Epithelial cell of prostate (primary cell): ENCODE measurements around the gene CPED1.
"Not testable (repeated sequence)": the region's sequence is repeated elsewhere in the genome, so short reads cannot be mapped to it uniquely, and the experiment has no call there.

Experiments used
- DNase-seq: peaks from one replicate; pipeline ENCODE4 v3.0.0-alpha.2; 2011; ENCODE audit warnings: low read depth, low spot score
- H3K27ac ChIP-seq: fragments of 450-650 bp; 2 replicates; pipeline ENCODE4 v1.5.1; 2017; ENCODE audit warnings: mild to moderate bottlenecking

The CPED1 gene

DNA sequence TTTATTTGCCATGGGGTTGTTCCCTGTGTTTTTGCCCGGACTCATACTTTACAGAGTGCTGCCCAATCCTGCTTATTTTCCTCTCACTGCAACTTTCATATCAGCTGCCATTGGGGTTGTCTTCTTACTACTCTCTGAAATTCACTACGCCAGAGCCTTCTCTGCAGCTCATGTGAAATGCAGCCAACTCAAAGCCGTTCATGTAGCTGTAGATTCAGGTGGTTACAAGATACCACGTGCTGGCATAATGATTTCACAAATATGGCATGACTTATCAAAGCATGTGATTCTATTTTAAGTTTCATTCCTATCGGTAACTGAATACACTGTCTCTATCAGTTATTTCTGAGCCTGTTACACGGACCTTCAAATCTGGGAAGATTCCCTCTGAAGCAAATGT lies 210.0 kb downstream of the CPED1 start:
- no peak for DNase-seq
- H3K27ac ChIP-seq, result no peak overlapping the region

DNA sequence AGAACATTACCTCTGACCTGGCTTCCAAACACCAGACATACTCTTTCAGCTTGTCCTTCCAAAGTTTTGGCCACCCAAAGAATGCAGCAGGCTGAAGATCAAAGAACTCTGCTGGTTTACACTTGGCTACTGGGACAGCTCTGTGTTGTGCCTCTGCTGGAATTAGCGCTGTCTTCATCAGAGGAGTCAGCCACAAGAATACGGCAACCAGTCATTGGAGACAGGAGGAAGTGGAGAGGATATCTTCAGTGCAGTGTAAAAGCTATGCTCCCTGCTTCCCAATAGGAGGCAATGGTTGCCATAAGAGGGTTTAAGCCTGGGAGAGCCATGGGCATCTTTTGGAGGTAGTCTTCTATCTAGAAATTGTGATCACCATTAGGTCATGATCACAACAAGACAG lies 213.6 kb downstream of the CPED1 start:
- DNase-seq, result no peak

DNA sequence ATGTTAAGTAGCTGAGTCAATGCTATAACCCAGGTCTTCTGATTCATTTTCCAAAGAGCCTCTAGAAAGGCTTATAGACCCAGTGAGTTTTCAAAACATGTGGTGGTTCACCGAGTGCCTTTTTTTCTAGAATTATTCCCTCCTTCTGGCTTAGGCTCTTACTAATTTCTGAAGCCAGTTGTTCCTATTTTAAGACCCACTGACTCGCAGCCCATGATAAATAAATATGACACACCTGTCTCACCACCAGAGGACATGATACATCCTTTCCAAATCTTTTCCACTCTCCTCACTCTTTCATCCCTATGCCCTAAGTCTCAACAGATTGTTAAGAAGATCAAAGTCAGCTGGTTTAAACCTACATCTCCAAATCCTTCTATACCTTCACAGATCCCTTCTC lies 214.3 kb downstream of the CPED1 start:
- no peak overlapping the region for H3K27ac ChIP-seq
- DNase-seq, result no peak

More for the DNA sequence above, 213.6 kb downstream of the CPED1 start:
- no peak overlapping the region for H3K27ac ChIP-seq

DNA sequence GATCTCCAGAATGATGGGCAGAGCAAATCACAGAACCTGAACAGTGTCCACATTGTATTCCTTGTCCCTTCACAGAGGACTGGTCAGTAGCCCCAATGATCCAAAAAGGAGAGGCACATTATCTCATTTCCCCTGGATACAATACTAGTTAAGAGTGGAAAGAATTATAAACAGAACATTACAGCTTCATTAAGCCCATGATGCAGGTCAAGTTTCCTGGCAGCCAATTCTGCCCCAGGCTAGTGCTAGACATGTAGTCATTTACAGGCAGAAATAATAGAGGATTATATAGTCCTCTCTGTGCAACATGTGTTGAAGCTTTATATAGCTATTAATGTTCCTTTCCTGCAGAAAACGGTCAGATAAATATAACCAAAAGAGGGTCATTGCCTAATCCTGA lies 216.0 kb downstream of the CPED1 start:
- DNase-seq, result no peak
- H3K27ac ChIP-seq, result no peak overlapping the region

DNA sequence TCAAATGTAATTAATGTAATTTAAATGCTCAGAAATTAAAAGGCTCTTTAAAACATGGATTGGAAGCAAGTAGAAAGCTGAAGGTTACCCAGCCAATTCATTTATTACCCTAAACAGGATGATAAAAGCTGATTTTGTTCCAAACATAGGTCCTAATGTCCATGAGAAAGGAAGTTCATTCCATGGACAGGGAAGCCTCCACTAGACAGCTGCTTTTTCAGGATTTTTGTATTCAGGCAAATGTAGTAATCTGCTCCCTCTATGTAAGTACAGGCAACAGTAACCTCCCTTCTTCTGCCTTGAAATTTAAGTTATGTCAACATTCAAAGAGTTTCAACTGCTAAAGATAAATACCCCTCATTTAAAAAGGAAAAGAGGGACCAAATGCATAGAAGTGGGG lies 217.3 kb downstream of the CPED1 start:
- no peak for DNase-seq
- no peak overlapping the region for H3K27ac ChIP-seq

DNA sequence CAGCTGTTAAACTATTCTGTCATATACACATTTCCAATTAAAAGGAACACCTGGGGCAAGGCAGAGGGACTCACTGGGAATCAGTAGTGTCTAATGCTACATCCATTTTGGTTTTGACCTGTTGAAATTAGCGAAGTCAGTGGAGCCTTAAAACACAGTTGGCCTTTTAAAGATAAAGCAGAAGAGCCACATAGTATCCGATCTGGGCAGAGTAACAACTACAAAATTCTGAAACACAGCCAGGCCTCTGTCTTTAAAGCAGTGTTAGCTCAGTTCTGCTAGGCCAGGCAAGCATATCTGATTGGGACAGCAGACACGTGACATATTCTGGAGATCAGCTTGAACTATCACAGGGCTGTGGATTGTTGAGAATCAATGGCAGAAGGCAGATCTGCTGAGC lies 222.7 kb downstream of the CPED1 start:
- DNase-seq, result no peak

DNA sequence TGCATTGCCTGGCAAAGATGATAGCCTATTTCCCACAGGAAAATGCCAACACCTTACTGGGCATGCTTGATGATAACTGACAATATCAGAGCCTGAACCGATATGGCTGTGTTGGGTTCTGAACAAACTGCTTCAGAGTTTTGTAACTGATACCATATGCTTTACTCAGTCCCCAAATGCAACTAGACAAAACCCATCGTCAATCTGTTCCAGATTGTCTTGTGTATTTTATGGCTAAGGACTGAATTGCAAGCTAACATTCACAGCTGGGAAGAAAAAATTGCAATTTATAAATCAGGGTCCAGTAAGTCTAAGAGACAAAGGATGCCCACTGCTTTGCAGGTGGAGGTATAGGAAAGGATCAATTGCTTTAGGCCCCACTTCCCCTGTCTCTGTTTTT lies 223.5 kb downstream of the CPED1 start:
- DNase-seq, result no peak
- H3K27ac ChIP-seq, result no peak overlapping the region

More for the DNA sequence above, 222.7 kb downstream of the CPED1 start:
- H3K27ac ChIP-seq, result no peak overlapping the region

DNA sequence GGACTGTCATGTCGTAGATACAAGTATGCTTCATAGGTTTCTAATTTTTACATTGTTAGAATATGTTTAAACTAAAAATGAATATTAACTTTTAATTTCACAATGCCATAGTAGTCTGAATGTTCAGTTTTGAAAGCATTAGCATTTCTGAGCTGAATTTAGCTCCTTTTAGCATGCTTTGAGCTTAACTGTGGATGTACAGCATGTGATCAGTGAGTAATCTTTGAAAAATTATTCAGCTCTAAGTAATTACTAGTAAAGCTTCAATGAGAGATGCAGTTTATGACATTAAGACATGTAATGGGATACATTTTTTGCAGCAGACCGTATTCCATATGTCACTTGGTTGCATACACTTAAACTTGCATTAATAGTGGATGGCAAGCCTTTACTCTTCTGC lies 226.1 kb downstream of the CPED1 start:
- H3K27ac ChIP-seq, result no peak overlapping the region
- no peak for DNase-seq

DNA sequence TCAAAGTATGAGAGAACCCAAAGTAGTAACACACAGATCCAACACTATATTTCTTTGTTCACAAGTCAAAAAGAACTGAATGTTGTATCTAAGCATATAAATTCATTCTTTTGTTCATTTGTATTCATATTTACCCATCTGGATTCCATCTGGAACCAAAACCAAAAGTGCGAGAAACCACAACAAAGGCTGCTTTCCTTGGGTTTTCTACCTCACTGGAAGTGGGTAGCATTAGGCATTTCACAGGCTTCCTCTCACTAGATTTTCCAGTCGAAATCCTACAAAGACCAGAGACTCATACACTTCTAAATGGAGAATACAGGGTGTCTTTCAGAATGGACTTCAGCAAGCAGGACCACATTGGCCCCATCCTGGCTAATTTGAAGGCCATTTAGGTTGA lies 230.5 kb downstream of the CPED1 start:
- DNase-seq, result no peak
- no peak overlapping the region for H3K27ac ChIP-seq

DNA sequence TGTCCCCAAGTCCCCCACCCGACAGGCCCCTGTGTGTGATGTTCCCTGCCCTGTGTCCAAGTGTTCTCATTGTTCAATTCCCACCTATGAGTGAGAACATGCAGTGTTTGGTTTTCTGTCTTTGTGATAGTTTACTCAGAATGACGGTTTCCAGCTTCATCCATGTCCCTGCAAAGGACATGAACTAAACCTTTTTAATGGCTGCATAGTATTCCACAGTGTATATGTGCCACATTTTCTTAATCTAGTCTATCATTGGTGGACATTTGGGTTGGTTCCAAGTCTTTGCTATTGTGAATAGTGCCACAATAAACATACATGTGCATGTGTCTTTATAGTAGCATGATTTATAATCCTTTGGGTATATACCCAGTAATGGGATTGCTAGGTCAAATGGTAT lies 232.6 kb downstream of the CPED1 start:
- H3K27ac ChIP-seq, DNase-seq: not testable (repeated sequence)

DNA sequence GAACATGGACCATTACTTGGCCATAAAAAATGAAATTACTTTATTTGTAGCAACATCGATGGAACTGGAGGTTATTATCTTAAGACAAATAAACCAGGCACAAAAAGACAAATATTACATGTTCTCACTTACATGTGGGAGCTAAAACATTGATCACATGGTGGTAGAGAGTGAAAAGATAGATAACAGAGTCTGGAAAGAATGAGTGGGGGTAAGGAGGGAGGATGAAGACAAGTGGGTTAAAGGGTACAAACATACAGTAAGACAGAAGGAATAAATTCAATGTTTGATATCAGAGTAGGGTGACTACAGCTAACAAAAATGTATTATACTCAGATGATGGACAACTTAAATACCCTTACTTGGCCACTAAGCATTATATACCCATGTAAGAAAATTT lies 240.3 kb downstream of the CPED1 start:
- no peak for DNase-seq
- no peak overlapping the region for H3K27ac ChIP-seq

DNA sequence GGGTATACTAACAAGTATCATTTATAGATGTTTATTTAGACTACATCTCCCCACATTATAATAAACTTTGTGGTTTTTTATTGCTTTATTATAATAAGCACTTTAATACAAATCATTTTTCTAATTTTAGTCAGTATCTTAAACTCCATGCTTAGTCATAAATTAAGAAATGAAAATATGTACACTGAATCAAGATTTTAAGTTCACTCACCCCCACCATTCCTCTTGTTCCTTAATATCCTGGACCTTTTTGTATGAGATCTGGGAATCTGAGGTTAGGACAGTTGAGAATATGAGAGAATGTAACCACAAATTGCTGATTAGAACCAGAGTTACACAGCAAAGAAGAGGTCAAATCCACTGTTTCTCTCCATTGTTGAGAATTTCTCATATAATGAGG lies 246.7 kb downstream of the CPED1 start:
- no peak for DNase-seq
- no peak overlapping the region for H3K27ac ChIP-seq

DNA sequence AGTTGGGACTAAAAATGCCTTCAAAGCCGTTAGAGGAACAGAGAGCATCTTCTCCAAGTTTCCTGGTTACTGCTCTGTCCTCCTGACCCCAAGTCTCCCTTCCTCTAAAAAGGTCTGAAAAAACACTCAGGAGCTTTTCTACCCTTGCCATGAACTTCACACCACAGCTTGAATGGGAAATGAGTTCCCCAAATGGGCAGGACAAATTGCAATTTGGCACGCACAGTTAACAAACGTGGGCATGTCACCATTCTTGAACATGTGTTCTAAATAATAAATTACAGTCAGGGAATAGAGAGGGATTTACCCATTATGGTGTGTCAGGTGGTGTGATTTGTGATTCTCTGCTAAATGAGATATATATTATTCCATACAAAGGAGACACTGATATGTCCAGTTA lies 249.1 kb downstream of the CPED1 start:
- no peak for DNase-seq
- no peak overlapping the region for H3K27ac ChIP-seq

DNA sequence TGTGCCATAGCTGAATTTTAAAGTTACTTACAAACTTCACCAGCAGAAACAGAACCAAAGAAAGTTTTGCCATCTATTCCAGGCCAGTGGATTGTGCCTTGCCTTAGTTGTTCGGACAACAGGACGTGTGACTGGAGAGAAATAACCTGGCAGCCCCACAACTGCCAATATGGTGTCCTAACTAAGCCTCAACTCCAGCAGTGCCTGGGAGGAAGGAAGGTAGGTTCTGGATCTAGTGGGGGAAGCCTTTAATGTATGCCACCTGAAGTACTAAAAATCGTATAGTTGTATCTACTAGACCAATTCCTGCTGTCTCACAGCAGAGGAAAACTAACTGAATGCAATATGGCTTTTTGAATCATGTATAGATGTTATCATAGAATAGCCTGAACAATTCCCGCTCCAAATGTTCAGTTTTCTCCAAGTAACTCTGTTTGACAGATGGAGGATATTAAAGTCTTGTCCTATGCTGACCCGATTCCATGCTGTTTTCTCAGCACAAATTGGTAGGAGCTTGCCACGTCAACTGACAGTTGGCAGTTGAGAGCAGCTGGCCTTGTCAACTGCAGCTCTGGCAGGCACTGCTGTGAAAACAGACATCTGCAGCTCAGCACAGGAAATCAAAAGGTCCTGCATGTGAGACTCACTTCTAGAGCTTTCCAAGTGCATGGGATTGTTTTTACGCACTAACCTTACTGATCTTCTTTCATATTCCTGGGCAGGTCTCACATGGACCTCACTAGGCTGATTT lies 255.8 kb downstream of the CPED1 start:
- DNase-seq, result no peak
- H3K27ac ChIP-seq, result no peak overlapping the region

DNA sequence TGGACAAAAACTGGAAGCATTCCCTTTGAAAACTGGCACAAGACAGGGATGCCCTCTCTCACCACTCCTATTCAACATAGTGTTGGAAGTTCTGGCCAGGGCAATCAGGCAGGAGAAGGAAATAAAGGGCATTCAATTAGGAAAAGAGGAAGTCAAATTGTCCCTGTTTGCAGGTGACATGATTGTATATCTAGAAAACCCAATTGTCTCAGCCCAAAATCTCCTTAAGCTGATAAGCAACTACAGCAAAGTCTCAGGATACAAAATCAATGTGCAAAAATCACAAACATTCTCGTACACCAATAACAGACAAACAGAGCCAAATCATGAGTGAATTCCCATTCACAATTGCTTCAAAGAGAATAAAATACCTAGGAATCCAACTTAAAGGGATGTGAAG lies 262.9 kb downstream of the CPED1 start:
- H3K27ac ChIP-seq, DNase-seq: not testable (repeated sequence)

DNA sequence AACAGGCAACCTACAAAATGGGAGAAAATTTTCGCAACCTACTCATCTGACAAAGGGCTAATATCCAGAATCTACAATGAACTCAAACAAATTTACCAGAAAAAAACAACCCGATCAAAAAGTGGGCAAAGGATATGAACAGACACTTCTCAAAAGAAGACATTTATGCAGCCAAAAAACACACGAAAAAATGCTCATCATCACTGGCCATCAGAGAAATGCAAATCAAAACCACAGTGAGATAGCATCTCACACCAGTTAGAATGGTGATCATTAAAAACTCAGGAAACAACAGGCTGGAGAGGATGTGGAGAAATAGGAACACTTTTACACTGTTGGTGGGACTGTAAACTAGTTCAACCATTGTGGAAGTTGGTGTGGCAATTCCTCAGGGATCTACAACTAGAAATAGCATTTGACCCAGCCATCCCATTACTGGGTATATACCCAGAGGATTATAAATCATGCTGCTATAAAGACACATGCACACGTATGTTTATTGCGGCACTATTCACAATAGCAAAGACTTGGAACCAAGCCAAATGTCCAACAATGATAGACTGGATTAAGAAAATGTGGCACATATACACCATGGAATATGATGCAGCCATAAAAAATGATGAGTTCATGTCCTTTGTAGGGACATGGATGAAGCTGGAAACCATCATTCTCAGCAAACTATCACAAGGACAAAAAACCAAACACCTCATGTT lies 264.2 kb downstream of the CPED1 start:
- not testable (repeated sequence) for DNase-seq, H3K27ac ChIP-seq

DNA sequence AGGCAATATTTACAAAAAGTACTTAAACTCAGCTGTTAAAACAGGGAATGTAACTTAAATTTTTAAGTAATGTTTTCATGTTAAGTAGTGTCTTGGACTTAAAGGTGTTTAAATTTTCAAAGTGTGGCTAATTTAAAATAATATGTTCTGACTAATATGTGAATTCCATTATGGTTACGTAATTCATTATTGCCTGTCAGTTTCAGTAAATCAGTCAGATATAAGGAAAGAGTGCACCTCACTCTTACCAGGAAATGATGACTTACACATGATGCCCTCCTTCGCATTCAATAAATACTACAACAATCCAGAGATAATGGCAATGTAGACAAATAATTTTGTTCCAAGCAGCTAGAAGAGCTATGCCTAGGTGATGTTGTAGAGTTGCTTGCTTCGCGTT lies 271.3 kb downstream of the CPED1 start:
- no peak for DNase-seq
- no peak overlapping the region for H3K27ac ChIP-seq

DNA sequence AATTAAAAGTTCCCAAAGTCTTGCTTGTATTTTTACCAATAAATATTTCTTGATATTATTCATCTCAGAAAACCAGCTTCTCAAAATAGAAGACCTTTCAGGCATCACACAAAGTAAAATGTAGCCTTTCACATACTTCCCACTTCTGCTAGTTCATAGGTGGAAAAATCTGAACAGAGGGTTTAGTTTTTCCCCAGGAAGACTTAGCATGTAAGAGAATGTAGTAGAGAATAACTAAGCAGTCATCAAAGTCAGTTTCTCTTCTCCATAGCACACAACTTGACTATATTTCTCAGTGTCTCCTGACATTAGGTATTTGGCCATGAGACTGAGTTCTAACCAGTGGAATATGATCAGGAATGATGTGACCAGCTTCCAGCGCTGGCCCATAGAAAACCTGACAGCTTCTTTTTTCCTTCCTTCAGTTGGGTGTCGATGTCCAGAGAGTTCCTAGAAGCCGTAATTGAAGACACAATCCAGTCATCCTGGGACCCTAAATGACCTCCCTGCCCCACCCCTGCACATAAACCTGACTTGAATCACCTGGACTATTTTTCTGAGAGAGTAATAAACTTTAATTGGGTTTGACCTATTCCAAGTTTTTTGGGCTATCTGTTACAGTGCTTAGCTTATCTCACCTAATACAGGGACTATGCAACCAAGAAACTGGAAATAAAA lies 272.8 kb downstream of the CPED1 start:
- no peak for DNase-seq
- H3K27ac ChIP-seq, result no peak overlapping the region

DNA sequence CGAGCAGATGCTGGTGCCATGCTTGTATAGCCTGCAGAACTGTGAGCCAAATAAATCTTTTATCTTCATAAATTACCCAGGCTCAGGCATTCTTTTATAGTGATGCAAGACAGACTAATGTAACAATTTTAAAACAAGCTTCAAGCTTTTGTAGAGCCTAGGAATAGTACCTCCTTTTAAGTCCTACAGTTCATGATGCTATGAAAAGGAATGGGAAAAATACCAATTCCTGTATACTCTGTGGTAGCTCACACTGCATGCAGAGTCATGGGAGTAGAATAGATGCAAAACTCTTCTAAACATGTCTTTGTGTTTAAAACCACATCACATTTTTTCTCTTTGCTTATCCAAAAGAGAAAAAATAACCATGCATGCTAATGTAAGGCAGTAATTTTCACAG lies 273.7 kb downstream of the CPED1 start:
- H3K27ac ChIP-seq, result no peak overlapping the region
- no peak for DNase-seq

DNA sequence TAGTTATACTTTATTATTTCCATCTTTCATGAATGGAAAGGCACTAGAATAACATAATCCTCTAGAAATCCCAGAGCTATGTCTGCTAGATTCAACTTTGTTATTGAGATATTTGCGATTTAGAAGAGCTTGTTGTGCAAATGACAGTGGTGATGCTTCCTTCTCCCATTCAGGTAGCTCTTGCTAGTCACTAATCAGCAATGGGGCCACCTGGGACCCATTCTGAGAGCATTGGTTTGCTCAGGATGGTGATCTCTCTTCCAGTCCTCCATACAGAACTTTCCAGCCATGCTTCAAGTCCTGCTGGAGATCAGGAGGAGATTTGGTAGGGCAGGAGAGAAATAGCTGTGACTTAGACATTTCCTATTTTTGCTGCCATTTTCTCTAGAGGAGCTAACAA lies 274.5 kb downstream of the CPED1 start:
- no peak for DNase-seq
- H3K27ac ChIP-seq, result no peak overlapping the region

DNA sequence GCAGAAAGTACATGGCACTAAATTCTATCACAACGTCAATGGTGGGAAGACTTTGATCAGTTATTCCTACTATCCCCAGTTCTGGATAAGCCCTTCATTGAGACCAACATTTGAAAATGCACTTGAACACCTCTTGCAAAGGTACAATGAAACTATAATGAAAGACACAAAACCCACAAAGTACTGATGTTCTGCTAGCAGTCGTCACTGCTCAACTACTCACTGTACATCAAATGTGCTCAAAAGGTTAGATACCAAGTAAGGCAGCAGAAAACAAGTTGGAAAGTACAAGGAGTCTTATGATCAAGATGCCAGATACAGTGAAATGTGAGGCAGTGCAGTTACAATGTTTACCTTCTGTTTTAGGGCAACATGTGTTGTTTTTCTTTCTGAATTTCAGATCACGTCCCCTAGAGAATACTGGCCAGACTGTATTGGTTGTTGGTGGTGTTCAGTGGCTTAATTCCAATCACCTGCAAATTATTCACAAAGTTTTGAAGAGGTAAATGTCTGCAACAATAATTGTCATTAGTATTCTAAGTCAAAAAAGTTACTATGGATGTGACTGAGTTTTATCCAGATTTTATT lies 277.9 kb downstream of the CPED1 start:
- DNase-seq, result no peak

More for the DNA sequence above, 277.9 kb downstream of the CPED1 start:
- no peak overlapping the region for H3K27ac ChIP-seq
